GM18867 (cell line): ENCODE measurements around the gene YJEFN3.

Source experiments
- ATAC-seq: cut with Tn5 transposase; IDR thresholded peaks from one replicate; pipeline ENCODE4 v1.9.1; 2021; ENCODE audit warnings: mild to moderate bottlenecking, moderate library complexity; ENCODE audit not compliant: unreplicated experiment

The YJEFN3 gene

GRCh38 chr19:19550972-19551852 lies 22.5 kb downstream of the YJEFN3 start:
- ATAC-seq = no peak

GRCh38 chr19:19551853-19552192 lies 23.1 kb downstream of the YJEFN3 start:
- ATAC-seq = no peak

- ATAC-seq = no peak
Observed at GRCh38 chr19:19552798-19553197, 24.1 kb downstream of the YJEFN3 start.

- ATAC-seq = no peak
Observed at GRCh38 chr19:19553670-19554069, 25.0 kb downstream of the YJEFN3 start.

GRCh38 chr19:19554074-19555023 lies 25.6 kb downstream of the YJEFN3 start:
- ATAC-seq = no peak

- ATAC-seq = no peak
Observed at GRCh38 chr19:19558055-19558454, 29.3 kb downstream of the YJEFN3 start.

GRCh38 chr19:19558636-19559035 lies 29.9 kb downstream of the YJEFN3 start:
- no peak for ATAC-seq

GRCh38 chr19:19559931-19560330 lies 31.2 kb downstream of the YJEFN3 start:
- no peak for ATAC-seq

- ATAC-seq = no peak
Observed at GRCh38 chr19:19561946-19562664, 33.4 kb downstream of the YJEFN3 start.

- no peak for ATAC-seq
Observed at GRCh38 chr19:19562665-19563347, 34.1 kb downstream of the YJEFN3 start.

GRCh38 chr19:19563348-19563848 lies 34.7 kb downstream of the YJEFN3 start:
- no peak for ATAC-seq

GRCh38 chr19:19566306-19566705 lies 37.6 kb downstream of the YJEFN3 start:
- ATAC-seq = no peak

- no peak for ATAC-seq
Observed at GRCh38 chr19:19567391-19567790, 38.7 kb downstream of the YJEFN3 start.

- no peak for ATAC-seq
Observed at GRCh38 chr19:19568802-19569756, 40.4 kb downstream of the YJEFN3 start.

- no peak for ATAC-seq
Observed at GRCh38 chr19:19570571-19570970, 41.9 kb downstream of the YJEFN3 start.

GRCh38 chr19:19571071-19571786 lies 42.5 kb downstream of the YJEFN3 start:
- ATAC-seq = no peak

GRCh38 chr19:19575411-19575810 lies 46.7 kb downstream of the YJEFN3 start:
- no peak for ATAC-seq

GRCh38 chr19:19578252-19578651 lies 49.5 kb downstream of the YJEFN3 start:
- no peak for ATAC-seq
